T-helper 17 cell (primary cell): ENCODE data around the gene CFH. TPM values are rescaled to one million over a fixed set of nuclear protein-coding genes. Genes with fewer than 3 reads are reported as not detected.
A peak's percentile ranks its signal among the peaks of the same experiment; 100 is the strongest.
"Not testable (repeated sequence)": the region's sequence is repeated elsewhere in the genome, so short reads cannot be mapped to it uniquely, and the experiment has no call there.

Experiments used
- ATAC-seq: fragments of 150-1000 bp; cut with Tn5 transposase; 2 replicates; pipeline ENCODE4 v1.10.0; 2021; ENCODE audit warnings: mild to moderate bottlenecking, moderate library complexity
- DNase-seq, 3 donors: peaks; one replicate each; pipeline versions ENCODE4 v3.0.0 to v3.0.0-alpha.2; 2020 to 2021
- H3K9me3 ChIP-seq: one replicate; pipeline ENCODE4 v1.7.0; 2013; ENCODE audit warnings: low read length, mild to moderate bottlenecking; ENCODE audit not compliant: control insufficient read depth, poor library complexity, severe bottlenecking
- H3K27ac Mint-ChIP-seq: one replicate; pipeline ENCODE4 v1.8.0; 2022; ENCODE audit warnings: mild to moderate bottlenecking, moderate library complexity, mixed read lengths
- H3K27me3 Mint-ChIP-seq: one replicate; pipeline ENCODE4 v1.8.0; 2022; ENCODE audit warnings: mixed read lengths
- H3K36me3 Mint-ChIP-seq: one replicate; pipeline ENCODE4 v1.8.0; 2022; ENCODE audit warnings: low read depth, mixed read lengths
- H3K4me1 Mint-ChIP-seq: one replicate; pipeline ENCODE4 v1.8.0; 2022; ENCODE audit warnings: mild to moderate bottlenecking, mixed read lengths
- H3K4me3 Mint-ChIP-seq: one replicate; pipeline ENCODE4 v1.8.0; 2022; ENCODE audit warnings: mild to moderate bottlenecking, moderate library complexity, mixed read lengths
- total RNA-seq, 4 donors: library from RNA in 2 of 4; stranded (reverse) in 2 of 4; gene quantifications; one replicate each; pipeline ENCODE4 v1.2.3 and lab custom pipeline; 2022 to 2026

CFH gene
- 10 to 100 TPM; 23.1 to 36.8 TPM for total RNA-seq
- 5.8 to 8.6 reads per million in 2 donors for total RNA-seq (lab: John Stamatoyannopoulos, UW)

DNA sequence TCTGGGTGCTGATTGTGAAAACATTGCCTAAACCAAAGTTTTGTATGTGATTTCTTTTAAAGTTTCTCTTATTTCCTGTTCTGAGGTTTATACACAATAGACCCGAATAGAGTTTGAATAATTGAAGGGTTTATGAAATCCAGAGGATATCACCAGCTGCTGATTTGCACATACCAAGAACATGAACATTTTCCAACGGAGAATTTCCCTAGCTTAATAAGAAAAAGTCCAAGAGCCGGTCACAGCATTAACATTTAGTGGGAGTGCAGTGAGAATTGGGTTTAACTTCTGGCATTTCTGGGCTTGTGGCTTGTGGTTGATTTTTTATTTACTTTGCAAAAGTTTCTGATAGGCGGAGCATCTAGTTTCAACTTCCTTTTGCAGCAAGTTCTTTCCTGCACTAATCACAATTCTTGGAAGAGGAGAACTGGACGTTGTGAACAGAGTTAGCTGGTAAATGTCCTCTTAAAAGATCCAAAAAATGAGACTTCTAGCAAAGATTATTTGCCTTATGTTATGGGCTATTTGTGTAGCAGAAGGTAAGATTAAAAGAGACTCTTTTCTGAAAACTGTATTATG is at the start of gene CFH:
CFH (plus strand) TSS at position 407 of the 579 bp plus-strand sequence; CDS start at position 482, 75 bp downstream.
- H3K4me3 Mint-ChIP-seq = peak within 1 kb of the TSS; percentile 88
- ATAC-seq (peak; percentile 63), DNase-seq (no peak)
- peak within 1 kb of the TSS; percentile 59 for H3K27ac Mint-ChIP-seq
- no peaks in the 10 kb centered on the region for H3K27me3 Mint-ChIP-seq
- no peaks in the 10 kb centered on the region for H3K9me3 ChIP-seq
- H3K4me1 Mint-ChIP-seq = peaks cover 36% of the 10 kb centered on the region
- peaks cover 3% of the 10 kb centered on the region for H3K36me3 Mint-ChIP-seq

DNA sequence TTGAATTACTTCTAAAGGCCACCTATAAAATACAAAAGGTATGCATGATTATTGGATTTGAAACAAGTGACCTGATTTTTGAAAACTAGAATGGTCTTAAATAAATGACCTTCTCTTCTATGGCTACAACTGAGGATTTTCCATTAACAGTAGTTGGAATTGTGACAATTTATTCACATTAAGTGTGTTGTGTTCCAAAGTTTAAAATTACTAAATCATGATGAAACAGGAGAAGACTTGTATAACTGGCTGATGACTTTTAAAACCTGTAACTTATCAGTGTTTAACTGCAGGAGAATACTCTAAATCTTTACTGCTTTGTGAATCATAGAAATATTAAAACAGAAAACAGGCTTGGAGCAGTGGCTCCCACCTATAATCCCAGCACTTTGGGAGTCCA is 48.2 kb upstream of the CFH start:
- Mint-ChIP-seq H3K27ac (no peak overlapping the region), H3K4me3 (no peak overlapping the region), H3K27me3 (peaks cover 23% of the 10 kb centered on the region), H3K4me1 (peaks cover 7% of the 10 kb centered on the region), H3K36me3 (peaks cover 6% of the 10 kb centered on the region)
- DNase-seq (no peak), ATAC-seq (no peak)
- H3K9me3 ChIP-seq = no peaks in the 10 kb centered on the region

DNA sequence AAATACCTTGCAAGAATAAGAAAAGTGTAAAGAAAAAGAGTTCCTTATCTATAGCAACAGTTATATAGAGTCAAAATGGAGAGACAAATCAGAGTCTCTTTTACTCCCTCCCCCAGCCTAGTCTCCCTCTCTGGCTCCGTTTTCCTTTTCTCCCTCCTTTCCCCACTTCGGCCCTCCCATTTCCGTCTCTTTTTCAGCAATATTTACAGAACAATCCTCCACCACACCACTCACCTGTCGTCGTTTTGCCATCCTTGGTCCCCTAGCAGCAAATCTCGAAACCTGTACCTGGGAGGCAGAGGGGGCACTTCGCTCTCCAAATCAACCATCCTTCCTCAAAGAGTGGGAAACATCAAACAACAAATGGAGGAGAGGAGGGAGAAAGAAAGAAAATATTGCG is 43.9 kb upstream of the CFH start:
- peaks cover 3% of the 10 kb centered on the region for H3K9me3 ChIP-seq
- H3K4me3 Mint-ChIP-seq = peak overlapping the region; percentile 93
- DNase-seq (no peak), ATAC-seq (no peak)
- peaks cover 3% of the 10 kb centered on the region for H3K36me3 Mint-ChIP-seq
- H3K27me3 Mint-ChIP-seq = peaks cover 23% of the 10 kb centered on the region
- no peak overlapping the region for H3K27ac Mint-ChIP-seq
- peaks cover 12% of the 10 kb centered on the region for H3K4me1 Mint-ChIP-seq

DNA sequence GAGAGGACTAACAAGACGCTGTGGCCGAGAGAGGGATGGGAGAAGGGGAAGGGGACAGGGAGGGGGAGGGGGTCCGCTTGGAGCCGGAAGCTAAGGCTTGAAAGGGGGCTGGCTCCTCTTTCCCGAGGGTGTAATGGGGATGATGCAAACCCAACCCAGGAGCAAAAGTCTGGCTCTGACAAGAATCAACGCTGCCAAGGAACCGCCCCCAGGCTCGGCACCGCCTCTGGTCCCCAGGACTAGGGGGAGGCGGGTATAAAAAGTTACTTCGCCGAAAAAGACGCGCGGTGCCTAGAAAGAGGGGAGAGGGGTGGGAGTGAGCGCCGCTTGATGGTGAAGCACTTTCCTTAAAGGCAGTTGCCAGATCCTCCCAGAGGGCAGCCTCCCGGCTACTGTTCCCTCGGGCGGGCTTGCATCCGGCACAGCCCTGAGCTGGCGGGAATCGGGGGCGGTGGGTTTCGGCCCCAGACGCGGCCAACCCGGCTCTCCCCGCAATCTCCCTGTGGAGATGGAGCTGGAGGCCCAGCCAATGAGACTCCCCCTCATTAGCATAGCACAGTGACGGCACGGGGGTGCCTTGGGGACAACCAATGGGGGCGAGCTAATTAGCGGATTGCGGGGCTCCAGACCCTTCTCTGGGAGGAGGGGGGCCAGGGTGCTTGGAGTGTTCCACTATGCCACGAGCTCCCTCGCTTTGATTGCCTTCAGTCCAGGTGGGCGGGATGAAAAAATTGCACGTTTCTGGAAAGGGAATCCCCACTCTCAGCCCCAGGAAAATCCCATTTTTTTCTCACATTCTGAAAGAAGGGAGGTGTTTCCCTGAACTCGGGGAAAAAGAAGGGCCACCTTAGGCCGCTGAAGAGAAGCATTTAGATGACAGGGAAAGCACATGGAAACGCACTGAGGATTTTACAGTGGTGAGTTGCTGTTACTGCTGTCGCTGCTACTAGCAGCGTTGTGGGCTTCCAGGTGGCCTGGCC is 43.2 kb upstream of the CFH start, which contains the start of gene KCNT2:
KCNT2 (minus strand) TSS at position 51 of the 980 bp plus-strand sequence. CDS start 131 bp downstream, outside the sequence.
- peaks cover 12% of the 10 kb centered on the region for H3K4me1 Mint-ChIP-seq
- H3K36me3 Mint-ChIP-seq = peaks cover 3% of the 10 kb centered on the region
- peak within 1 kb of the TSS; percentile 93 for H3K4me3 Mint-ChIP-seq
- DNase-seq (peak in 2 of 3 donors; percentile 9 to 11), ATAC-seq (peak; percentile 83)
- H3K27me3 Mint-ChIP-seq = peaks cover 23% of the 10 kb centered on the region
- peaks cover 3% of the 10 kb centered on the region for H3K9me3 ChIP-seq
- peak within 1 kb of the TSS; percentile 12 for H3K27ac Mint-ChIP-seq

DNA sequence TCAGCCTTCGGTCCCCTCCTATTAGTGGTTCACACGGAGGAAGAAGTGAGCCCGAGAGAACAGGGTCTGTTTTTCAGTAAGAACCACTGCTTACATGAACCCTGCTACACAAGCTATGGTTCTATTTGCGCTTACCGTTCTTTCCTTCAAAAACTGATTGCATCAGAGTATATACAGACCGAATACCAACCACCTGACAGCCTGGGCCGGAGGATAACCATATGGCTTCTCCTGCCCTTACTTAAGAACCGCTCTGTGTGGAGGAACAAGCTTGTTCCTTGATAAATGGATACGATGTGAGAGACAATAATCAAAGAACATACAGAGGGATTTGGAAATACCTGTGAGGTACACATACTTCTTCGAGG is 42.5 kb upstream of the CFH start:
- H3K4me3 Mint-ChIP-seq = peak overlapping the region; percentile 93
- peak overlapping the region; percentile 12 for H3K27ac Mint-ChIP-seq
- H3K4me1 Mint-ChIP-seq = peaks cover 12% of the 10 kb centered on the region
- peaks cover 3% of the 10 kb centered on the region for H3K9me3 ChIP-seq
- peaks cover 3% of the 10 kb centered on the region for H3K36me3 Mint-ChIP-seq
- no peak for DNase-seq
- no peak for ATAC-seq
- H3K27me3 Mint-ChIP-seq = peaks cover 23% of the 10 kb centered on the region

DNA sequence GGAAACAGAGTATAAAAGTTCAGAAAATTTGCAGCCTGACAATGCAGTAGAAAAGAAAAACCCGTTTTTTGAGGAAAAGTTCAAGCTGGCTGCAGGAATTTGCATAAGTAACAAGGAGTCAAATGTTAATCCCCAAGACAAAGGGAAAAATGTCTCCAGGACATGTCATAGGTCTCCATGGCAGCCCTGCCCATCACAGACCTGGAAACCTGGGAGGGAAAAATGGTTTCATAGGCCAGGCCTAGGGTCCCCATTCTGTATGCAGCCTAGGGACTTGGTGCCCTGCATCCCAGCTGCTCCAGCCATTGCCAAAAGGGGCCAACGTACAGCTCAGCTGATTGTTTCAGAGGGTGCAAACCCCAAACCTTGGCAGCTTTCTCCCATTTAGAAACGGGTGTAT is 40.0 kb upstream of the CFH start:
- Mint-ChIP-seq H3K27ac (no peak overlapping the region), H3K4me3 (no peak overlapping the region), H3K4me1 (peaks cover 12% of the 10 kb centered on the region), H3K36me3 (peaks cover 3% of the 10 kb centered on the region), H3K27me3 (peaks cover 14% of the 10 kb centered on the region)
- no peak for ATAC-seq
- no peak for DNase-seq
- peaks cover 3% of the 10 kb centered on the region for H3K9me3 ChIP-seq

DNA sequence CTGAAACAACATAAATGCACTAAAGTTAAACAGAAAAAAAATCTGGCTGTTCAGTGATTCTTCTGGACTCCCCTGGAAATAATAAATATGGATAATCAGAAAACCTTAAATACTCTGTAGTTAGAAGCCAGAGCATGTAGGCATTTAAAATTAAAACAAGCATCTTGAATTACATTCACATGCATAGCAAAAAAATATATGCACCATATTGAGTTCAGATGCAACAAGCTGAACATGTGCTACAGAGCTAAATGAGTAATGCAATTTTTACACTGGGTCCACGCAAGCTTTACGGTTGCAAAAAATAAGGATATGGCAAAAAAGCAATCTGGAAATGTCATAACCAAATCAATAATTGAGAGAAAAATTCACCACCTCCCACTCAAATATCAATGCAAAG is 32.1 kb upstream of the CFH start:
- DNase-seq (no peak), ATAC-seq (no peak)
- H3K36me3 Mint-ChIP-seq = no peaks in the 10 kb centered on the region
- no peaks in the 10 kb centered on the region for H3K4me1 Mint-ChIP-seq
- H3K4me3 Mint-ChIP-seq = no peak overlapping the region
- H3K9me3 ChIP-seq = no peaks in the 10 kb centered on the region
- H3K27ac Mint-ChIP-seq = no peak overlapping the region
- no peaks in the 10 kb centered on the region for H3K27me3 Mint-ChIP-seq

DNA sequence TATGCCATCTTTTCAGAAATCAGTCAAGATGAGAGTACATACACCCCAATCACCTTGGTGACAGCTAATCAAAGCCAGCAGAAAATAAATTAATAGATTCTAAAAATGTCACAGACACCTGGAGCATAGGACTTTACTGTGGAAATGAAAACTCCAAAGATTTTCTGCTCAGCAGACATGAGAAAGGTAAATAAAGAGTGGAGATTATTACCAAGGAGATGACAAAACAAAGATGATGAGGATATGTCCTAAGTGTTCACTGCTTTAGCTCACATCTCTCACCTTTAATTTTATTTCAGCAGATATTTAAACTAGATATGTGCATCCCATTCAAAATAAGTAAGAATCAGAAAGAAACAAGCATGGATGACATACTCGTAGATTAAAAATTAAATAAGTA is 28.8 kb upstream of the CFH start:
- no peaks in the 10 kb centered on the region for H3K36me3 Mint-ChIP-seq
- DNase-seq = no peak
- H3K4me3 Mint-ChIP-seq = no peak overlapping the region
- no peaks in the 10 kb centered on the region for H3K9me3 ChIP-seq
- no peak for ATAC-seq
- no peaks in the 10 kb centered on the region for H3K4me1 Mint-ChIP-seq
- H3K27me3 Mint-ChIP-seq = no peaks in the 10 kb centered on the region
- H3K27ac Mint-ChIP-seq = no peak overlapping the region

DNA sequence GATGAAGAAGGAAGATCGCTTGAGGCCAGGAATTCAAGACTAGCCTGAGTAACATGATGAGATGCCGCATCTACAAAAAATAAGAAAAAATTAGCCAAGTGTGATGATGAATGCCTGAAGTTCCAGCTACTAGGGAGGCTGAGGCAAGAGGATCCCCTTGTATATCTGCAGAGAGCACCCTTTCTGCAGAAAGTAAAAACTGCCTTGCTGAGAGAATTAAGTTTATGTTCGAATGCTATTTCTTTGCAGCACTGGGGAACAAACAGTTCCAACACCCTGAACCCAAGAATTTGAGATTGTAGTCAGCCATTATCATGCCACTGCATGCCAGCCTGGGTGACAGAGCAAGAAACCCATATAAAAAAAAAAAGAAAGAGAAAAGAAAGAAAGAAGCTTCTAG is 23.0 kb upstream of the CFH start:
- H3K4me3 Mint-ChIP-seq = no peak overlapping the region
- H3K27ac Mint-ChIP-seq = no peak overlapping the region
- no peaks in the 10 kb centered on the region for H3K27me3 Mint-ChIP-seq
- peaks cover 2% of the 10 kb centered on the region for H3K36me3 Mint-ChIP-seq
- no peak for ATAC-seq
- no peaks in the 10 kb centered on the region for H3K4me1 Mint-ChIP-seq
- H3K9me3 ChIP-seq = no peaks in the 10 kb centered on the region
- no peak for DNase-seq

DNA sequence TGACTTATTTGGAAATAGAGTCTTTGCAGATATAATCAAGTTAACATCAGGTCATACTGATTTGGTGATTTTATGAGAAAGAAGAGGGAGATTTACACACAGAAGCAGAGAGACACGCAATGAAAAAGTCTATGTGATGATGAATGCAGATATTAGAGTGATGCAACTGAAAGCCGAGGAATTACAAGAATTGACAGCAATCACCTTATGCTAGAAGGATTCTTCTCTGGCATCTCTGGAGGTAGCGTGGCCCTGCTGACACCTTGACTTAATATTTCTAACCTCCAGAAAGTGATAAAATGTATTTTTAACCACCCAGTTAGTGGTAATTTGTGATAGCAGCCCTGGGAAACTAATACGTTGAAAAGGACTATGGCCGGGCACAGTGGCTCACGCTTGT is 14.2 kb upstream of the CFH start:
- no peak overlapping the region for H3K4me3 Mint-ChIP-seq
- no peak overlapping the region for H3K27ac Mint-ChIP-seq
- no peak for ATAC-seq
- peaks cover 1% of the 10 kb centered on the region for H3K36me3 Mint-ChIP-seq
- peaks cover 8% of the 10 kb centered on the region for H3K27me3 Mint-ChIP-seq
- peaks cover 1% of the 10 kb centered on the region for H3K4me1 Mint-ChIP-seq
- H3K9me3 ChIP-seq = no peaks in the 10 kb centered on the region
- DNase-seq = no peak

DNA sequence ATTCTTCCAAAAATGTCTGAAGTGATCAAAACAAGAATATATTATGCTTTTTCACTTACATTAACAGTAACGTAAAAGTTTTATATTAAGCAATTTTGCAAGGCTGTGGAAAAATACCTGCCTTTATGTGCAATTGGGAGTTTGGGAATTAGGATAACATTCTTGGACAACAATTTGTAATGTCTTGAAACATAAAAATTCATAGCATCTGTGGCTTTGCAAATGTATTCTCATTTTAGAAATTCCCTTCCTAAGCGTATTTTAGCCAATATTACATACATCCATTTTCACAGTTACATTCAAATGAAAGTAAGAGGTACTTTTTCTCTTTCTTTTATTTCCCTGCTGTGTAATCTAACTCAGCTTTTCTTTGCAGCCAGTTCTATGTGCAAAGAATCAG is 13.4 kb upstream of the CFH start:
- no peak overlapping the region for H3K4me3 Mint-ChIP-seq
- no peak overlapping the region for H3K27ac Mint-ChIP-seq
- DNase-seq = no peak
- peaks cover 11% of the 10 kb centered on the region for H3K27me3 Mint-ChIP-seq
- H3K36me3 Mint-ChIP-seq = peaks cover 2% of the 10 kb centered on the region
- ATAC-seq = no peak
- peaks cover 5% of the 10 kb centered on the region for H3K4me1 Mint-ChIP-seq
- no peaks in the 10 kb centered on the region for H3K9me3 ChIP-seq

DNA sequence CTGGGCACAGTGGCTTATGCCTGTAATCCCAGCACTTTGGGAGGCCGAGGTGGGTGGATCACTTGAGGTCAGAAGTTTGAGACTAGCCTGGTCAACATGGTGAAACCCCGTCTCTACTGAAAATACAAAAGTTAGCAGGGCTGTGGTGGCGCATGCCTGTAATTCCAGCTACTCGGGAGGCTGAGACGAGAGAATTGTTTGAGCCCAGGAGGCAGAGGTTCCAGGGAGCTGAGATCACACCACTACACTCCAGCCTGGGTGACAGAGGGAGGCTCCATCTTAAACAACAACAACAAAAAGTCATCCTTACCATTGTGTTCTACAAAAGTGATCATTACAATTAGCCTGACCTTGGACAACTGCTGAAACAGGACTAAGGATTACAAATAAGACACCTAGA is 12.6 kb upstream of the CFH start:
- H3K27ac Mint-ChIP-seq, ATAC-seq, H3K4me1 Mint-ChIP-seq, H3K4me3 Mint-ChIP-seq, DNase-seq, H3K36me3 Mint-ChIP-seq, H3K9me3 ChIP-seq: not testable (repeated sequence)
- peaks cover 11% of the 10 kb centered on the region for H3K27me3 Mint-ChIP-seq

DNA sequence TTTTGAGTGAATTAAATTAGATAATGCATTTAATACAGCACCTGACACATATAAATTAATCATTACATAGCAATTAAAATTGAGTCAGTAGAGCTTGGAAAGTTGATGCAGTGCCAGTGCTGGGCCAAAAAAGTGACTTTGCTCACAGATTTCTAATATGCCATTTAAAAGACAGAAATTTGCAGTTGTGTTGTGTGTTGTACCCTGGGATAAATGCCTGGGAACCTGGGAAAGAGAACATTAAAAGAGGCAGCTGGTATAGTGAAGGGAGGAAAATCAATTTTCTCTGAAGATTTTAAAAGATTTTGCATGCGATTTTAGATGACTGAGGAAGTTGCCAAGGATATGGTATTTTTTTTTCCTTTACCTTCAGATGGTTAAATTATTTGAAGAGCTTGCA is 10.9 kb upstream of the CFH start:
- no peak for ATAC-seq
- Mint-ChIP-seq H3K4me1 (peaks cover 5% of the 10 kb centered on the region), H3K4me3 (no peak overlapping the region), H3K27me3 (peaks cover 7% of the 10 kb centered on the region), H3K36me3 (peaks cover 2% of the 10 kb centered on the region), H3K27ac (no peak overlapping the region)
- H3K9me3 ChIP-seq = no peaks in the 10 kb centered on the region
- DNase-seq = no peak
